HEK293T (cell line): ENCODE data around the gene AGMO.

Experiments used
- ELF4 ChIP-seq: fragments of 450-650 bp; IDR thresholded peaks from 2 replicates; pipeline ENCODE4 v1.6.1; 2017; ENCODE audit warnings: antibody characterized with exemption
- FOXA1 ChIP-seq: fragments of 450-650 bp; IDR thresholded peaks from 2 replicates; pipeline ENCODE4 v1.6.1; 2016; ENCODE audit warnings: mild to moderate bottlenecking
- FOXK2 ChIP-seq: fragments of 450-650 bp; IDR thresholded peaks from 2 replicates; pipeline ENCODE4 v1.6.1; 2016; ENCODE audit warnings: mild to moderate bottlenecking
- FOXM1 ChIP-seq: fragments of 450-650 bp; IDR thresholded peaks from 2 replicates; pipeline ENCODE4 v1.6.1; 2017; ENCODE audit warnings: mild to moderate bottlenecking, borderline replicate concordance
- HDGF ChIP-seq: fragments of 450-650 bp; IDR thresholded peaks from 2 replicates; pipeline ENCODE4 v1.6.1; 2017; ENCODE audit warnings: antibody characterized with exemption, borderline replicate concordance
- LEF1 ChIP-seq: fragments of 450-650 bp; IDR thresholded peaks from 2 replicates; pipeline ENCODE4 v1.6.1; 2017; ENCODE audit warnings: mild to moderate bottlenecking, borderline replicate concordance
- PKNOX1 ChIP-seq: fragments of 450-650 bp; IDR thresholded peaks from 2 replicates; pipeline ENCODE4 v1.6.1; 2016
- SP1 ChIP-seq: fragments of 450-650 bp; IDR thresholded peaks from 2 replicates; pipeline ENCODE4 v1.6.1; 2017

- TF ChIP-seq HDGF (no peak), FOXM1 (no peak), FOXK2 (no peak), LEF1 (no peak), FOXA1 (no peak), ELF4 (no peak), PKNOX1 (no peak), SP1 (no peak)
Measured at GRCh38 chr7:15399441-15399840, 162.4 kb downstream of the AGMO start.
